Esophagus squamous epithelium (tissue), 4 donors: ENCODE results near the gene RASL11B.

Experiments used
- CTCF ChIP-seq, 6 experiments: fragments of 450-650 bp in 4 of 6; fragments of 200-600 bp in 2 of 6; sonication (generic) in 2 of 6; IDR thresholded peaks; one replicate each; pipeline ENCODE4 v1.5.1; 2016 to 2019; ENCODE audit warnings: antibody characterized with exemption in 6 of 6, mild to moderate bottlenecking in 4 of 6, moderate library complexity in 4 of 6
- POLR2A ChIP-seq, 4 donors: fragments of 450-650 bp; IDR thresholded peaks; one replicate each; pipeline ENCODE4 v1.6.1; 2017; ENCODE audit warnings: antibody characterized with exemption in 4 of 4, mild to moderate bottlenecking in 4 of 4, moderate library complexity in 3 of 4

- TF ChIP-seq POLR2A (IDR thresholded peaks at IDR 0.05) (no peak), CTCF (IDR thresholded peaks at IDR 0.05) (no peak)
Observed at GRCh38 chr4:52843351-52843750, 18.8 kb upstream of the RASL11B start.
